Measurements from ENCODE around the gene ACOXL. TPM values are rescaled to one million over a fixed set of nuclear protein-coding genes. Genes with fewer than 3 reads are reported as not detected.

ACOXL gene
- total and polyA plus RNA-seq, 5 donors from 2014 or later = 0.17 TPM; not detected in 4

GRCh38 chr2:110904116-110904778, 171.9 kb downstream of the ACOXL start:
- Histone ChIP-seq H3K36me3 (ENCODE audit: control insufficient read depth, insufficient read depth, low read length) (no peaks in the 10 kb centered on the region), H3K9me3 (ENCODE audit: control insufficient read depth in 2 of 2, low read length in 2 of 2) (no peaks in the 10 kb centered on the region), H3K27me3 (ENCODE audit: control insufficient read depth, insufficient read depth, low read length) (no peaks in the 10 kb centered on the region), H3K4me3 (ENCODE audit: low read depth, low read length) (no peak overlapping the region), H3K4me1 (ENCODE audit: control insufficient read depth, insufficient read depth, low read length, poor library complexity, severe bottlenecking) (no peaks in the 10 kb centered on the region), H3K27ac (ENCODE audit: insufficient read depth, low read length, poor library complexity, severe bottlenecking) (no peak overlapping the region)
- Mint-ChIP-seq H3K36me3 (no peaks in the 10 kb centered on the region), H3K27ac (no peak overlapping the region), H3K4me1 (peaks cover 0 to 2% (median 0%) of the 10 kb centered on the region in 4 donors), H3K9me3 (peaks cover 0 to 1% (median 0%) of the 10 kb centered on the region in 7 donors), H3K27me3 (peaks cover 27% of the 10 kb centered on the region), H3K4me3 (no peak overlapping the region)
- ATAC-seq (ENCODE audit: low read depth in 2 of 2) (no peak), DNase-seq (no peak)

DNA sequence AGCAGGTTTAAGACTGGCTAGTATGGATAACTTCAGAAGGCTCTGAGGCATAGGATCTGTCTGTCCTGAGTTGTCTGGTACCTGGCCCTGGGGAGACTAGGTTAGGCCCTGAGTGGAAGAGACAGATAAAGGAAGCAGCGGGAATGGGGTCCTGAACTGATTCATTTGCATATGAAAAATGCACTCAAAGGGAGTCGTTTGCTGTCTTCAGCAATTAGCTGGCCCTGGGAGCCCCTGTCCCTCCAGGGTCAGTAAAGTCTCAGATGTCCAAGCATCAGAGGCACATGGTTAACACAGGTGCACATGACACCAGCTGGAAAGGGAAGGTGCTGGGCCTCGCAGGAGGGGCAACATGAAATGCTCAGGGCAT, 172.4 kb downstream of the ACOXL start:
- ATAC-seq (ENCODE audit: low read depth in 2 of 2) = no peak
- Histone ChIP-seq H3K36me3 (ENCODE audit: control insufficient read depth, insufficient read depth, low read length) (no peaks in the 10 kb centered on the region), H3K9me3 (ENCODE audit: control insufficient read depth in 2 of 2, low read length in 2 of 2) (no peaks in the 10 kb centered on the region), H3K27ac (ENCODE audit: insufficient read depth, low read length, poor library complexity, severe bottlenecking) (no peak overlapping the region), H3K4me3 (ENCODE audit: low read depth, low read length) (no peak overlapping the region), H3K27me3 (ENCODE audit: control insufficient read depth, insufficient read depth, low read length) (no peaks in the 10 kb centered on the region), H3K4me1 (ENCODE audit: control insufficient read depth, insufficient read depth, low read length, poor library complexity, severe bottlenecking) (no peaks in the 10 kb centered on the region)
- H3K36me3 Mint-ChIP-seq = no peaks in the 10 kb centered on the region
- DNase-seq = no peak
- H3K27me3 Mint-ChIP-seq = peaks cover 22% of the 10 kb centered on the region
- H3K4me3 Mint-ChIP-seq = no peak overlapping the region
- peaks cover 0 to 1% (median 0%) of the 10 kb centered on the region in 7 donors for H3K9me3 Mint-ChIP-seq
- H3K27ac Mint-ChIP-seq = peak overlapping the region in 1 of 3 donors; percentile 53
- H3K4me1 Mint-ChIP-seq = peaks cover 0 to 2% (median 0%) of the 10 kb centered on the region in 4 donors

DNA sequence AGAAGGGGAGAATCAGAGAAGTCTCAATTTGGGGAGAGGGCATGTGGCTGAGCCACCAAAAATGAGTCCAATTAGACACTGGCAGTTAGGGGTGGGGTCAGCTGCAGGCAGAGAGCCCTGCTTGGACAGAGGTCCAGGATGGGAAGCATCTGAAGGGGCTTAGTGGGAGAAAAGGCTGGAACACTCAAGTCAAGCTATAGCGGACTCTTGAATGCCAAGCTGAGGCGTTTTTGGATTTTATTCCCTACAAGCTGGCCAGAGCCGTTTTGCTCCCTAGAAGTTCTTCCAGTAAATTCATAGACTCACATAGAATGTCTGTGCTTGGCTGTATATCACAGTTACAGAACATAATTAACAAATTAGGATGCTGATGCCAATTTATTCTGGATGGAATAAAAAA, 172.8 kb downstream of the ACOXL start:
- Histone ChIP-seq H3K27ac (ENCODE audit: insufficient read depth, low read length, poor library complexity, severe bottlenecking) (no peak overlapping the region), H3K4me3 (ENCODE audit: low read depth, low read length) (no peak overlapping the region), H3K4me1 (ENCODE audit: control insufficient read depth, insufficient read depth, low read length, poor library complexity, severe bottlenecking) (no peaks in the 10 kb centered on the region), H3K36me3 (ENCODE audit: control insufficient read depth, insufficient read depth, low read length) (no peaks in the 10 kb centered on the region), H3K9me3 (ENCODE audit: control insufficient read depth in 2 of 2, low read length in 2 of 2) (no peaks in the 10 kb centered on the region), H3K27me3 (ENCODE audit: control insufficient read depth, insufficient read depth, low read length) (no peaks in the 10 kb centered on the region)
- no peak for ATAC-seq (ENCODE audit: low read depth in 2 of 2)
- Mint-ChIP-seq H3K9me3 (peaks cover 0 to 5% (median 1%) of the 10 kb centered on the region in 7 donors), H3K4me3 (no peak overlapping the region), H3K36me3 (no peaks in the 10 kb centered on the region), H3K27me3 (peaks cover 23% of the 10 kb centered on the region), H3K4me1 (peaks cover 0 to 2% (median 0%) of the 10 kb centered on the region in 4 donors), H3K27ac (peak overlapping the region in 1 of 3 donors; percentile 53)
- DNase-seq = no peak

GRCh38 chr2:110906613-110907298, 174.4 kb downstream of the ACOXL start:
- ATAC-seq (ENCODE audit: low read depth in 2 of 2) = no peak
- Histone ChIP-seq H3K4me1 (ENCODE audit: control insufficient read depth, insufficient read depth, low read length, poor library complexity, severe bottlenecking) (no peaks in the 10 kb centered on the region), H3K36me3 (ENCODE audit: control insufficient read depth, insufficient read depth, low read length) (no peaks in the 10 kb centered on the region), H3K27ac (ENCODE audit: insufficient read depth, low read length, poor library complexity, severe bottlenecking) (no peak overlapping the region), H3K27me3 (ENCODE audit: control insufficient read depth, insufficient read depth, low read length) (peaks cover 5% of the 10 kb centered on the region), H3K4me3 (ENCODE audit: low read depth, low read length) (no peak overlapping the region), H3K9me3 (ENCODE audit: control insufficient read depth in 2 of 2, low read length in 2 of 2) (peaks cover 10 to 13% of the 10 kb centered on the region in 2 experiments)
- Mint-ChIP-seq H3K9me3 (peaks cover 3 to 19% (median 9%) of the 10 kb centered on the region in 7 donors), H3K27me3 (peaks cover 20% of the 10 kb centered on the region), H3K36me3 (no peaks in the 10 kb centered on the region), H3K4me3 (no peak overlapping the region), H3K27ac (no peak overlapping the region), H3K4me1 (peaks cover 0 to 2% (median 0%) of the 10 kb centered on the region in 4 donors)
- DNase-seq = no peak

DNA sequence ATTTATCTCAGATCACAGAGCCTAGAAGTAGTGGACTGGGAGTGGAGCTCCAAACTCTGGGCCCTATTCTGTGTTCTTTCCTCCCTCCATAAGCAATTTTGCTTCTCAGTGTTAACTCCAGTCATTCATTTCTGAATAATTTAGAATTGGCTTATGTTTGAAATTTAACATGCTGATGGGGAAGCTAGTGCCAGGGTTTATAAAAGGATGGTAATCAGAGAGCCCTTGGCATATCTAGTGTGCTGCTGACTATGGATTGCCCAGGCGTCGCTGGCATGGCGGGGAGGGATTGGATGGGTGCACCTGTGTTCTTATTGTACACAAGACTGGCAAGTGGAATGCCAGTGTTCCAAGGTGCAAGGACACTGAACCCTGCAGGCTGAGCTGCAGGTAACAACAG, 177.1 kb downstream of the ACOXL start:
- no peak overlapping the region for H3K4me3 ChIP-seq (ENCODE audit: low read depth, low read length)
- no peaks in the 10 kb centered on the region for H3K4me1 Mint-ChIP-seq
- H3K36me3 Mint-ChIP-seq = no peaks in the 10 kb centered on the region
- H3K9me3 ChIP-seq (ENCODE audit: control insufficient read depth in 2 of 2, low read length in 2 of 2) = peaks cover 15 to 18% of the 10 kb centered on the region in 2 experiments
- no peaks in the 10 kb centered on the region for H3K36me3 ChIP-seq (ENCODE audit: control insufficient read depth, insufficient read depth, low read length)
- H3K27me3 ChIP-seq (ENCODE audit: control insufficient read depth, insufficient read depth, low read length) = peaks cover 10% of the 10 kb centered on the region
- H3K27me3 Mint-ChIP-seq = peaks cover 19% of the 10 kb centered on the region
- DNase-seq = no peak
- H3K9me3 Mint-ChIP-seq = peaks cover 6 to 20% (median 9%) of the 10 kb centered on the region in 7 donors
- no peaks in the 10 kb centered on the region for H3K4me1 ChIP-seq (ENCODE audit: control insufficient read depth, insufficient read depth, low read length, poor library complexity, severe bottlenecking)
- ATAC-seq (ENCODE audit: low read depth in 2 of 2) = no peak
- no peak overlapping the region for H3K27ac ChIP-seq (ENCODE audit: insufficient read depth, low read length, poor library complexity, severe bottlenecking)
- no peak overlapping the region for H3K27ac Mint-ChIP-seq
- no peak overlapping the region for H3K4me3 Mint-ChIP-seq

DNA sequence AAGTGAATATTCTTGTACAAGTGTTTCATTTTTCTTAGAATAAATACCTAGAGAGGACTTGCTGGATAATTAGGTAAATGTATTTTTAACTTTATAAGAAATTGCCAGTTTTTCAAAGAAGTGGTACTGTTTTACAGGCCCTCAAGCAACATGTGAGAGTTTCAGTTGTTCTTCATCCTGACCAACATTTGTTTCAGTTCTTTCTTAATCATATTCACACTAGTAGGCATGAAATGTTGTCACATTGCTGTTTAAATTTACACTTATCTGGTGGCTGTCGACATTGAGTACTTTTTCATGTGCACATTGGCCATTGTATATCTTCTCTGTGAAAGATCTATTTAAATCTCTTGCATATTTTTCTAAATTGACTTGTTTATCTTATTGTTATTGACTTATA, 178.1 kb downstream of the ACOXL start:
- H3K27ac Mint-ChIP-seq = no peak overlapping the region
- H3K27me3 ChIP-seq (ENCODE audit: control insufficient read depth, insufficient read depth, low read length) = peaks cover 10% of the 10 kb centered on the region
- no peak for ATAC-seq (ENCODE audit: low read depth in 2 of 2)

DNA sequence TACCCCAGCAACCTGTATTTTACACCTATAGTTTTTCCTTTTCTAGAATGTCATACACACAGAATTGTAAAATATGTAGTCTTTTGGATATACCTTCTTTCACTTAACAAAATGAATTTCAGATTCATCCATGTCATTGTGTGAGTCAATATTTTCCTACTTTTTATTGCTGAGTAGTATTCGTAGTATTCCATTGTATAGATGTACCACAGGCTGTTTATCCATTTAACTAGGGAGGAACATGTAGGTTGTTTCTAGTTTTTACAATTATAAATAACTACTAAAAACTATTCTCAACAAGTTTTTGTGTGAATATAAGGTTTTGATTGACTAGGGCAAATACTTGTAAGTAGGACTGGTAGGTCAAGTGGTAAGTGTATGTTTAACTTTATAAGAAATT, 187.4 kb downstream of the ACOXL start:
- Mint-ChIP-seq H3K27me3 (peaks cover 56% of the 10 kb centered on the region), H3K36me3 (no peaks in the 10 kb centered on the region), H3K4me3 (no peak overlapping the region), H3K27ac (no peak overlapping the region), H3K4me1 (no peaks in the 10 kb centered on the region), H3K9me3 (peaks cover 0 to 14% (median 2%) of the 10 kb centered on the region in 7 donors)
- H3K4me3 ChIP-seq (ENCODE audit: low read depth, low read length) = no peak overlapping the region
- H3K27ac ChIP-seq (ENCODE audit: insufficient read depth, low read length, poor library complexity, severe bottlenecking) = no peak overlapping the region
- no peaks in the 10 kb centered on the region for H3K4me1 ChIP-seq (ENCODE audit: control insufficient read depth, insufficient read depth, low read length, poor library complexity, severe bottlenecking)
- no peak for DNase-seq
- no peak for ATAC-seq (ENCODE audit: low read depth in 2 of 2)
- no peaks in the 10 kb centered on the region for H3K27me3 ChIP-seq (ENCODE audit: control insufficient read depth, insufficient read depth, low read length)
- no peaks in the 10 kb centered on the region for H3K9me3 ChIP-seq (ENCODE audit: control insufficient read depth in 2 of 2, low read length in 2 of 2)
- no peaks in the 10 kb centered on the region for H3K36me3 ChIP-seq (ENCODE audit: control insufficient read depth, insufficient read depth, low read length)

More for the DNA sequence above, 178.1 kb downstream of the ACOXL start:
- Histone ChIP-seq H3K4me3 (ENCODE audit: low read depth, low read length) (no peak overlapping the region), H3K27ac (ENCODE audit: insufficient read depth, low read length, poor library complexity, severe bottlenecking) (no peak overlapping the region), H3K4me1 (ENCODE audit: control insufficient read depth, insufficient read depth, low read length, poor library complexity, severe bottlenecking) (no peaks in the 10 kb centered on the region), H3K9me3 (ENCODE audit: control insufficient read depth in 2 of 2, low read length in 2 of 2) (peaks cover 15 to 18% of the 10 kb centered on the region in 2 experiments), H3K36me3 (ENCODE audit: control insufficient read depth, insufficient read depth, low read length) (no peaks in the 10 kb centered on the region)
- Mint-ChIP-seq H3K36me3 (no peaks in the 10 kb centered on the region), H3K27me3 (peaks cover 24% of the 10 kb centered on the region), H3K4me1 (no peaks in the 10 kb centered on the region), H3K4me3 (no peak overlapping the region), H3K9me3 (peaks cover 5 to 20% (median 9%) of the 10 kb centered on the region in 7 donors)
- DNase-seq = peak in 1 of 3 donors; percentile 6
